HepG2 (cell line): ENCODE data around the gene SLC35B2. TPM values are rescaled to one million over a fixed set of nuclear protein-coding genes. Genes with fewer than 3 reads are reported as not detected.

Experiments
- ATAC-seq: fragments of 200-7000 bp; cut with Tn5 transposase; 3 replicates; pipeline ENCODE4 v1.9.1; 2020; ENCODE audit warnings: mild to moderate bottlenecking, moderate library complexity
- BruUV-seq: library from RNA; stranded (reverse); fragments of 400-500 nt; replicated peaks from 2 replicates; lab custom pipeline; 2021; lab: Mats Ljungman, UMichigan
- CTCF ChIA-PET: fragments of 300-600 bp; formaldehyde crosslinking; extraction: SDS; loops from one replicate; lab custom pipeline; 2021; ENCODE audit warnings: low total read pairs, inconsistent platforms, low intra/inter-chr PET ratio; lab: Yijun Ruan, JAX
- POLR2A ChIA-PET: fragments of 350-600 bp; sonication (Branson Sonifier 250); formaldehyde crosslinking; loops from one replicate; lab custom pipeline; 2020; ENCODE audit warnings: antibody characterized with exemption, inconsistent platforms; lab: Yijun Ruan, JAX
- DNase-seq: peaks from one replicate; pipeline ENCODE4 v3.0.0-alpha.2; 2015; ENCODE audit warnings: low spot score
- FAIRE-seq: peaks from 3 replicates; lab custom pipeline; 2011; peaks lifted over from hg19 to GRCh38; lab: Jason Lieb, UNC
- H2AFZ ChIP-seq: one replicate; pipeline ENCODE4 v1.6.1; 2011; ENCODE audit warnings: low read length, inconsistent platforms
- H3K27ac ChIP-seq: fragments of 300-600 bp; 3 replicates; pipeline ENCODE4 v1.8.0; 2011; ENCODE audit warnings: mixed run types, mild to moderate bottlenecking, mixed read lengths, low read length, inconsistent platforms; ENCODE audit not compliant: insufficient read depth; ENCODE audit errors: extremely low read length
- H3K27me3 ChIP-seq, 2 experiments: fragments of 200-600 bp in 1 of 2; 2 replicates in 1 of 2; 3 replicates in 1 of 2; pipeline versions ENCODE4 v1.6.0 to v1.8.0; 2011; ENCODE audit warnings: low read length in 2 of 2, mild to moderate bottlenecking in 2 of 2, moderate library complexity in 2 of 2, inconsistent platforms in 1 of 2; ENCODE audit not compliant: insufficient read depth in 2 of 2, control insufficient read depth in 1 of 2
- H3K36me3 ChIP-seq, 2 experiments: fragments of 200-600 bp in 1 of 2; replicated peaks in 1 of 2; 2 replicates in 1 of 2; 3 replicates in 1 of 2; pipeline versions ENCODE4 v1.5.1 to v1.8.0; 2011; ENCODE audit warnings: low read length in 2 of 2, inconsistent platforms in 1 of 2; ENCODE audit not compliant: insufficient read depth in 2 of 2, control insufficient read depth in 1 of 2
- H3K4me1 ChIP-seq: 2 replicates; pipeline ENCODE4 v1.5.1; 2012; ENCODE audit warnings: low read length, inconsistent platforms; ENCODE audit not compliant: insufficient read depth
- H3K4me2 ChIP-seq: 2 replicates; pipeline ENCODE4 v1.6.0; 2011; ENCODE audit warnings: low read depth, low read length, inconsistent platforms
- H3K4me3 ChIP-seq, 3 experiments: fragments of 200-600 bp in 1 of 3; sonication (generic), shearing (Covaris generic) in 1 of 3; replicated peaks in 1 of 3; 2 replicates each; pipeline ENCODE4 v1.5.1; 2011 to 2016; ENCODE audit warnings: low read length in 3 of 3, inconsistent platforms in 2 of 3, low read depth in 2 of 3, mild to moderate bottlenecking in 2 of 3, control low read depth in 1 of 3, mixed read lengths in 1 of 3; ENCODE audit not compliant: insufficient read depth in 1 of 3
- H3K79me2 ChIP-seq: one replicate; pipeline ENCODE4 v1.6.1; 2011; ENCODE audit warnings: low read length, inconsistent platforms; ENCODE audit not compliant: insufficient read depth
- H3K9ac ChIP-seq: 2 replicates; pipeline ENCODE4 v1.6.0; 2011; ENCODE audit warnings: mild to moderate bottlenecking, low read depth, low read length, inconsistent platforms; ENCODE audit not compliant: insufficient read depth
- H3K9me3 ChIP-seq: 2 replicates; pipeline ENCODE4 v1.5.1; 2012; ENCODE audit warnings: mild to moderate bottlenecking, low read length
- H4K20me1 ChIP-seq: 2 replicates; pipeline ENCODE4 v1.6.0; 2011; ENCODE audit warnings: inconsistent platforms, mild to moderate bottlenecking, low read length, moderate library complexity; ENCODE audit not compliant: insufficient read depth
- GATAD1 ChIP-seq: IDR thresholded peaks from 2 replicates; pipeline ENCODE4 v1.6.1; 2016; ENCODE audit warnings: missing genetic modification reagents, missing compliant biosample characterization
- HOXA7 ChIP-seq: sonication (generic); formaldehyde crosslinking; IDR thresholded peaks from 2 replicates; pipeline ENCODE4 v1.8.1; 2022; ENCODE audit warnings: mild to moderate bottlenecking, missing genetic modification reagents, moderate library complexity
- KDM5B ChIP-seq: sonication (generic); formaldehyde crosslinking; IDR thresholded peaks from 2 replicates; pipeline ENCODE4 v1.4.0; 2020; ENCODE audit warnings: missing genetic modification reagents, mild to moderate bottlenecking, borderline replicate concordance
- MYC ChIP-seq: sonication (generic); formaldehyde crosslinking; IDR thresholded peaks from 2 replicates; pipeline ENCODE4 v1.9.0; 2021; ENCODE audit warnings: missing genetic modification reagents, borderline replicate concordance
- RARA ChIP-seq: IDR thresholded peaks from 2 replicates; pipeline ENCODE4 v1.6.1; 2016; ENCODE audit warnings: missing genetic modification reagents, missing compliant biosample characterization
- SAP130 ChIP-seq: IDR thresholded peaks from 2 replicates; pipeline ENCODE4 v1.6.1; 2016; ENCODE audit warnings: low read depth
- SRF ChIP-seq: IDR thresholded peaks from 2 replicates; pipeline ENCODE4 v1.6.1; 2011; ENCODE audit warnings: mild to moderate bottlenecking, low read depth, low read length, moderate library complexity
- ZNF552 ChIP-seq: sonication (generic); formaldehyde crosslinking; IDR thresholded peaks from 2 replicates; pipeline ENCODE4 v1.9.0; 2022; ENCODE audit warnings: missing genetic modification reagents, mild to moderate bottlenecking, borderline replicate concordance
- ZNF580 ChIP-seq: IDR thresholded peaks from 2 replicates; pipeline ENCODE4 v1.6.1; 2016; ENCODE audit warnings: low read depth, borderline replicate concordance
- ZNF737 ChIP-seq: sonication (generic); formaldehyde crosslinking; IDR thresholded peaks from 2 replicates; pipeline ENCODE4 v1.5.0; 2020; ENCODE audit warnings: missing genetic modification reagents, mild to moderate bottlenecking, borderline replicate concordance
- ZNF777 ChIP-seq: sonication (generic); formaldehyde crosslinking; IDR thresholded peaks from 2 replicates; pipeline ENCODE4 v1.4.0; 2020; ENCODE audit warnings: missing genetic modification reagents
- ZNF788 ChIP-seq: sonication (generic); formaldehyde crosslinking; IDR thresholded peaks from 2 replicates; pipeline ENCODE4 v1.5.0; 2020; ENCODE audit warnings: mild to moderate bottlenecking, missing genetic modification reagents, borderline replicate concordance
- ZNF883 ChIP-seq: sonication (generic); formaldehyde crosslinking; IDR thresholded peaks from 2 replicates; pipeline ENCODE4 v1.5.1; 2020; ENCODE audit warnings: mild to moderate bottlenecking, missing genetic modification reagents; ENCODE audit errors: not compliant biosample characterization
- WGBS: methylation state at CpG from one replicate; pipeline ENCODE4 v1.1.6; 2017; ENCODE audit warnings: low lambda C conversion rate; 5-methylcytosine and 5-hydroxymethylcytosine counted together
- in situ Hi-C: cut with HindIII; loops from 2 replicates; pipeline ENCODE4 v1.10.0; 2017; ENCODE audit warnings: low pct_unique_long_range_greater_than_20kb; ENCODE audit not compliant: extremely low pct_ligation_motif_present
- intact Hi-C: fragments of 100-400 bp; cut with micrococcal nuclease; formaldehyde crosslinking; loops from one replicate; pipeline ENCODE4 v1.10.0; 2022; ENCODE audit not compliant: unreplicated experiment
- polyA plus RNA-seq, 8 experiments: library from polyadenylated mRNA; depleted of rRNA in 3 of 8; stranded (reverse) in 7 of 8; unstranded in 1 of 8; fragments of >200 nt; fragmentation: Illumina TruSeq in 4 of 8; extraction: Trizol in 4 of 8; gene quantifications; 2 replicates each; pipeline versions ENCODE4 v1.2.1 to v1.2.3, GENCODE V29; 2011 to 2016; ENCODE audit warnings: low read depth in 4 of 8, missing spikeins in 1 of 8, mixed read lengths in 1 of 8; ENCODE audit not compliant: insufficient read depth in 1 of 8
- total RNA-seq, 5 experiments: library from RNA; depleted of rRNA; stranded (reverse); fragments of >200 nt; fragmentation: Illumina TruSeq; extraction: Trizol; gene quantifications; 2 replicates each; pipeline ENCODE4 v1.2.3, GENCODE V29; 2016; ENCODE audit warnings: low read depth in 1 of 5
- TF ChIP-seq, protein P1 (sequence below): sonication (generic); formaldehyde crosslinking; IDR thresholded peaks from 2 replicates; pipeline ENCODE4 v1.8.0; 2022; ENCODE audit warnings: missing genetic modification reagents, mild to moderate bottlenecking, moderate library complexity, borderline replicate concordance
- TF ChIP-seq, protein P2 (sequence below): sonication (generic); formaldehyde crosslinking; IDR thresholded peaks from 2 replicates; pipeline ENCODE4 v1.8.1; 2022; ENCODE audit warnings: low read depth, mild to moderate bottlenecking, missing genetic modification reagents
- TF ChIP-seq, protein P3 (sequence below): sonication (generic); formaldehyde crosslinking; IDR thresholded peaks from 2 replicates; pipeline ENCODE4 v1.8.0; 2022; ENCODE audit warnings: low read depth, missing genetic modification reagents

SLC35B2 gene
- total and polyA plus RNA-seq, 2 of the 13 experiments (the other 11 are each of a cell fraction or from before 2014, with no cell fraction given), result 61.1 to 148 TPM

- WGBS, result 14% methylated on average over 14 of the region's 109 CpGs
- ChIA-PET POLR2A (interaction anchor here (0.7 to 1.5 kb wide), 5 partner anchors 13 to 112 kb away, joined by 3 to 5 read pairs (median 3); partner anchors contain the start of genes CDC5L and HSP90AB1), CTCF (no interaction called here)
- Histone ChIP-seq H3K4me2 (peak overlapping the region; percentile 69), H3K27me3 (peaks cover 40 to 94% of the 10 kb centered on the region in 2 experiments), H4K20me1 (peaks cover 3% of the 10 kb centered on the region; the same call in 1 of the 2 replicates), H2AFZ (no peak overlapping the region), H3K79me2 (no peaks in the 10 kb centered on the region), H3K4me1 (peaks cover 28% of the 10 kb centered on the region), H3K9me3 (no peaks in the 10 kb centered on the region), H3K4me3 (peak overlapping the region in 2 of 3 experiments; percentile 28 to 62; a peak in 2 of 6 replicates), H3K9ac (no peak overlapping the region), H3K27ac (no peak overlapping the region), H3K36me3 (no peaks in the 10 kb centered on the region)
- ATAC-seq (peak; percentile 58), FAIRE-seq (no peak), DNase-seq (no peak)
- intact Hi-C loops, result no loop called here
- BruUV-seq, result no TSS peak
- in situ Hi-C loops, result no loop called here
- TF ChIP-seq SAP130 (CRISPR knock-in tag) (0 out of 2 replicates have a peak, but pooled peaks have one; percentile 18), ZNF883 (CRISPR knock-in tag) (peak; percentile 71), HOXA7 (CRISPR knock-in tag) (peak; percentile 50; the same call in 1 of the 2 replicates), ZNF580 (CRISPR knock-in tag) (0 out of 2 replicates have a peak, but pooled peaks have one; percentile 46), GATAD1 (no peak), ZNF777 (CRISPR knock-in tag) (peak; percentile 91), ZNF737 (CRISPR knock-in tag) (no peak), ZNF552 (CRISPR knock-in tag) (no peak), MYC (CRISPR knock-in tag) (peak; percentile 63; the same call in 1 of the 2 replicates), ZNF788 (0 out of 2 replicates have a peak, but pooled peaks have one; percentile 12), RARA (peak; percentile 55), KDM5B (CRISPR knock-in tag) (peak; percentile 56), SRF (no peak)
- TF ChIP-seq, protein P1, sequence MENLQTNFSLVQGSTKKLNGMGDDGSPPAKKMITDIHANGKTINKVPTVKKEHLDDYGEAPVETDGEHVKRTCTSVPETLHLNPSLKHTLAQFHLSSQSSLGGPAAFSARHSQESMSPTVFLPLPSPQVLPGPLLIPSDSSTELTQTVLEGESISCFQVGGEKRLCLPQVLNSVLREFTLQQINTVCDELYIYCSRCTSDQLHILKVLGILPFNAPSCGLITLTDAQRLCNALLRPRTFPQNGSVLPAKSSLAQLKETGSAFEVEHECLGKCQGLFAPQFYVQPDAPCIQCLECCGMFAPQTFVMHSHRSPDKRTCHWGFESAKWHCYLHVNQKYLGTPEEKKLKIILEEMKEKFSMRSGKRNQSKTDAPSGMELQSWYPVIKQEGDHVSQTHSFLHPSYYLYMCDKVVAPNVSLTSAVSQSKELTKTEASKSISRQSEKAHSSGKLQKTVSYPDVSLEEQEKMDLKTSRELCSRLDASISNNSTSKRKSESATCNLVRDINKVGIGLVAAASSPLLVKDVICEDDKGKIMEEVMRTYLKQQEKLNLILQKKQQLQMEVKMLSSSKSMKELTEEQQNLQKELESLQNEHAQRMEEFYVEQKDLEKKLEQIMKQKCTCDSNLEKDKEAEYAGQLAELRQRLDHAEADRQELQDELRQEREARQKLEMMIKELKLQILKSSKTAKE (CRISPR knock-in tag), result peak; percentile 49; the same call in 1 of the 2 replicates
- TF ChIP-seq, protein P2, sequence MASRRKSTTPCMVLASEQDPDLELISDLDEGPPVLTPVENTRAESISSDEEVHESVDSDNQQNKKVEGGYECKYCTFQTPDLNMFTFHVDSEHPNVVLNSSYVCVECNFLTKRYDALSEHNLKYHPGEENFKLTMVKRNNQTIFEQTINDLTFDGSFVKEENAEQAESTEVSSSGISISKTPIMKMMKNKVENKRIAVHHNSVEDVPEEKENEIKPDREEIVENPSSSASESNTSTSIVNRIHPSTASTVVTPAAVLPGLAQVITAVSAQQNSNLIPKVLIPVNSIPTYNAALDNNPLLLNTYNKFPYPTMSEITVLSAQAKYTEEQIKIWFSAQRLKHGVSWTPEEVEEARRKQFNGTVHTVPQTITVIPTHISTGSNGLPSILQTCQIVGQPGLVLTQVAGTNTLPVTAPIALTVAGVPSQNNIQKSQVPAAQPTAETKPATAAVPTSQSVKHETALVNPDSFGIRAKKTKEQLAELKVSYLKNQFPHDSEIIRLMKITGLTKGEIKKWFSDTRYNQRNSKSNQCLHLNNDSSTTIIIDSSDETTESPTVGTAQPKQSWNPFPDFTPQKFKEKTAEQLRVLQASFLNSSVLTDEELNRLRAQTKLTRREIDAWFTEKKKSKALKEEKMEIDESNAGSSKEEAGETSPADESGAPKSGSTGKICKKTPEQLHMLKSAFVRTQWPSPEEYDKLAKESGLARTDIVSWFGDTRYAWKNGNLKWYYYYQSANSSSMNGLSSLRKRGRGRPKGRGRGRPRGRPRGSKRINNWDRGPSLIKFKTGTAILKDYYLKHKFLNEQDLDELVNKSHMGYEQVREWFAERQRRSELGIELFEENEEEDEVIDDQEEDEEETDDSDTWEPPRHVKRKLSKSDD, result peak; percentile 13; the same call in 1 of the 2 replicates
- TF ChIP-seq, protein P3, sequence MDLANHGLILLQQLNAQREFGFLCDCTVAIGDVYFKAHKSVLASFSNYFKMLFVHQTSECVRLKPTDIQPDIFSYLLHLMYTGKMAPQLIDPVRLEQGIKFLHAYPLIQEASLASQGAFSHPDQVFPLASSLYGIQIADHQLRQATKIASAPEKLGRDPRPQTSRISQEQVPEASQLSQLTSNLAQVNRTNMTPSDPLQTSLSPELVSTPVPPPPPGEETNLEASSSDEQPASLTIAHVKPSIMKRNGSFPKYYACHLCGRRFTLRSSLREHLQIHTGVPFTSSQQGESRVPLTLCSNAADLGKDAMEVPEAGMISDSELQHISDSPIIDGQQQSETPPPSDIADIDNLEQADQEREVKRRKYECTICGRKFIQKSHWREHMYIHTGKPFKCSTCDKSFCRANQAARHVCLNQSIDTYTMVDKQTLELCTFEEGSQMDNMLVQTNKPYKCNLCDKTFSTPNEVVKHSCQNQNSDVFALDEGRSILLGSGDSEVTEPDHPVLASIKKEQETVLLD (CRISPR knock-in tag), result peak; percentile 65; the same call in 1 of the 2 replicates
These were observed 18.7 kb upstream of the SLC35B2 start for GRCh38 chr6:44275749-44276648.
